Trophoblast cell (in vitro differentiated cells and primary cell): ENCODE measurements around the gene KLF2.

Experiments
- DNase-seq, 2 donors: peaks; one replicate each; pipeline ENCODE4 v3.0.0-alpha.2; 2016
- H2AFZ ChIP-seq: 2 replicates; pipeline ENCODE4 v1.6.1; 2013; ENCODE audit warnings: low read length, moderate library complexity, mild to moderate bottlenecking; ENCODE audit not compliant: insufficient read depth, poor library complexity
- H2AK5ac ChIP-seq: 2 replicates; pipeline ENCODE4 v1.6.1; 2013; ENCODE audit warnings: mild to moderate bottlenecking, low read length
- H2BK120ac ChIP-seq: 2 replicates; pipeline ENCODE4 v1.6.1; 2013; ENCODE audit warnings: low read length, mild to moderate bottlenecking, moderate library complexity; ENCODE audit not compliant: insufficient read depth, poor library complexity
- H2BK12ac ChIP-seq: 2 replicates; pipeline ENCODE4 v1.6.1; 2013; ENCODE audit warnings: mild to moderate bottlenecking, low read length, moderate library complexity
- H2BK5ac ChIP-seq: 2 replicates; pipeline ENCODE4 v1.6.1; 2013; ENCODE audit warnings: low read length, low read depth, moderate library complexity, mild to moderate bottlenecking; ENCODE audit not compliant: poor library complexity
- H3K14ac ChIP-seq: 2 replicates; pipeline ENCODE4 v1.6.1; 2013; ENCODE audit warnings: mild to moderate bottlenecking, low read length
- H3K18ac ChIP-seq: 2 replicates; pipeline ENCODE4 v1.6.1; 2013; ENCODE audit warnings: mild to moderate bottlenecking, low read length
- H3K23ac ChIP-seq: 2 replicates; pipeline ENCODE4 v1.6.1; 2013; ENCODE audit warnings: low read length
- H3K27ac ChIP-seq: 2 replicates; pipeline ENCODE4 v1.5.1; 2013; ENCODE audit warnings: low read depth, mild to moderate bottlenecking, inconsistent platforms, low read length, moderate library complexity
- H3K27me3 ChIP-seq: 2 replicates; pipeline ENCODE4 v1.6.1; 2013; ENCODE audit warnings: inconsistent platforms, mild to moderate bottlenecking, low read length, moderate library complexity; ENCODE audit not compliant: insufficient read depth
- H3K36me3 ChIP-seq, 2 experiments: 1 replicate in 1 of 2; 2 replicates in 1 of 2; pipeline ENCODE4 v1.6.1; 2013; ENCODE audit warnings: low read length in 2 of 2, mild to moderate bottlenecking in 2 of 2, moderate library complexity in 1 of 2; ENCODE audit not compliant: insufficient read depth in 2 of 2, control insufficient read depth in 1 of 2
- H3K4ac ChIP-seq: 2 replicates; pipeline ENCODE4 v1.6.1; 2013; ENCODE audit warnings: low read depth, mild to moderate bottlenecking, low read length, moderate library complexity
- H3K4me1 ChIP-seq, 2 experiments: 1 replicate in 1 of 2; 2 replicates in 1 of 2; pipeline ENCODE4 v1.6.1; 2013; ENCODE audit warnings: low read length in 2 of 2, mild to moderate bottlenecking in 2 of 2, moderate library complexity in 1 of 2; ENCODE audit not compliant: insufficient read depth in 2 of 2, control insufficient read depth in 1 of 2
- H3K4me2 ChIP-seq: 2 replicates; pipeline ENCODE4 v1.6.1; 2013; ENCODE audit warnings: inconsistent platforms, mild to moderate bottlenecking, low read length, moderate library complexity
- H3K4me3 ChIP-seq: 2 replicates; pipeline ENCODE4 v1.5.1; 2013; ENCODE audit warnings: mild to moderate bottlenecking, low read depth, low read length, inconsistent platforms
- H3K79me1 ChIP-seq: one replicate; pipeline ENCODE4 v1.6.1; 2013; ENCODE audit warnings: low read length
- H3K79me2 ChIP-seq: 2 replicates; pipeline ENCODE4 v1.6.1; 2013; ENCODE audit warnings: low read length, mild to moderate bottlenecking; ENCODE audit not compliant: control insufficient read depth, insufficient read depth, poor library complexity
- H3K9ac ChIP-seq: 2 replicates; pipeline ENCODE4 v1.6.1; 2013; ENCODE audit warnings: mild to moderate bottlenecking, low read length
- H3K9me3 ChIP-seq: 2 replicates; pipeline ENCODE4 v1.6.1; 2013; ENCODE audit warnings: low read depth, mild to moderate bottlenecking, control low read depth, inconsistent platforms, low read length; ENCODE audit not compliant: insufficient read depth
- H4K12ac ChIP-seq: 2 replicates; pipeline ENCODE4 v1.6.1; 2013; ENCODE audit warnings: low read depth, mild to moderate bottlenecking, low read length, moderate library complexity
- H4K8ac ChIP-seq: 2 replicates; pipeline ENCODE4 v1.6.1; 2013; ENCODE audit warnings: low read depth, mild to moderate bottlenecking, low read length, moderate library complexity
- H4K91ac ChIP-seq: one replicate; pipeline ENCODE4 v1.6.1; 2013; ENCODE audit warnings: low read depth, mild to moderate bottlenecking, low read length, moderate library complexity
- WGBS: extraction: QIAGEN DNeasy Blood & Tissue Kit; methylation state at CpG from one replicate; pipeline ENCODE4 v1.1.7; 2013; ENCODE audit warnings: missing lambda C conversion rate; ENCODE audit not compliant: insufficient read length, insufficient coverage; ENCODE audit errors: extremely low coverage; 5-methylcytosine and 5-hydroxymethylcytosine counted together

Gene KLF2

GRCh38 chr19:16338470-16339360 lies 14.1 kb downstream of the KLF2 start:
- no peak overlapping the region for H2BK120ac ChIP-seq
- no peak overlapping the region for H3K23ac ChIP-seq
- H3K4ac ChIP-seq, result no peak overlapping the region
- no peaks in the 10 kb centered on the region for H3K4me1 ChIP-seq
- no peaks in the 10 kb centered on the region for H3K36me3 ChIP-seq
- no peaks in the 10 kb centered on the region for H3K9me3 ChIP-seq
- no peak overlapping the region for H2AK5ac ChIP-seq
- no peaks in the 10 kb centered on the region for H3K79me1 ChIP-seq
- no peaks in the 10 kb centered on the region for H3K79me2 ChIP-seq
- no peak overlapping the region for H3K4me3 ChIP-seq
- H2AFZ ChIP-seq, result no peak overlapping the region
- no peak for DNase-seq
- H4K8ac ChIP-seq, result no peak overlapping the region
- no peak overlapping the region for H3K27ac ChIP-seq
- no peak overlapping the region for H3K4me2 ChIP-seq
- no peak overlapping the region for H3K9ac ChIP-seq
- H4K12ac ChIP-seq, result no peak overlapping the region
- H3K27me3 ChIP-seq, result no peaks in the 10 kb centered on the region
- no peak overlapping the region for H2BK5ac ChIP-seq
- no peak overlapping the region for H2BK12ac ChIP-seq
- H3K18ac ChIP-seq, result no peak overlapping the region
- no peak overlapping the region for H3K14ac ChIP-seq
- H4K91ac ChIP-seq, result no peak overlapping the region
- no CpG with 5 or more reads among the region's 30 CpGs for WGBS

GRCh38 chr19:16339361-16339725 lies 14.7 kb downstream of the KLF2 start:
- no peaks in the 10 kb centered on the region for H3K27me3 ChIP-seq
- H3K4me1 ChIP-seq, result no peaks in the 10 kb centered on the region
- no peak overlapping the region for H4K12ac ChIP-seq
- no peaks in the 10 kb centered on the region for H3K79me2 ChIP-seq
- H4K8ac ChIP-seq, result no peak overlapping the region
- no peaks in the 10 kb centered on the region for H3K9me3 ChIP-seq
- no peak overlapping the region for H2AFZ ChIP-seq
- H3K18ac ChIP-seq, result no peak overlapping the region
- H4K91ac ChIP-seq, result no peak overlapping the region
- no peak overlapping the region for H2AK5ac ChIP-seq
- no peak overlapping the region for H3K27ac ChIP-seq
- H2BK120ac ChIP-seq, result no peak overlapping the region
- no peak overlapping the region for H2BK12ac ChIP-seq
- no peak overlapping the region for H3K9ac ChIP-seq
- no peaks in the 10 kb centered on the region for H3K79me1 ChIP-seq
- H3K36me3 ChIP-seq, result no peaks in the 10 kb centered on the region
- no peak overlapping the region for H2BK5ac ChIP-seq
- WGBS, result no CpG with 5 or more reads among the region's 6 CpGs
- H3K14ac ChIP-seq, result no peak overlapping the region
- no peak overlapping the region for H3K4me2 ChIP-seq
- no peak overlapping the region for H3K4ac ChIP-seq
- DNase-seq, result no peak
- H3K4me3 ChIP-seq, result no peak overlapping the region
- no peak overlapping the region for H3K23ac ChIP-seq

- Histone ChIP-seq H3K23ac (no peak overlapping the region), H3K14ac (no peak overlapping the region), H4K8ac (no peak overlapping the region), H2AFZ (no peak overlapping the region), H3K9ac (no peak overlapping the region), H3K4me1 (no peaks in the 10 kb centered on the region), H3K79me1 (no peaks in the 10 kb centered on the region), H3K9me3 (no peaks in the 10 kb centered on the region), H3K4me2 (no peak overlapping the region), H2BK12ac (no peak overlapping the region), H3K4ac (no peak overlapping the region), H3K36me3 (no peaks in the 10 kb centered on the region), H3K79me2 (no peaks in the 10 kb centered on the region), H2BK120ac (no peak overlapping the region), H3K4me3 (no peak overlapping the region), H3K27ac (no peak overlapping the region), H4K91ac (no peak overlapping the region), H4K12ac (no peak overlapping the region), H3K27me3 (no peaks in the 10 kb centered on the region), H3K18ac (no peak overlapping the region), H2BK5ac (no peak overlapping the region), H2AK5ac (no peak overlapping the region)
- no CpG with 5 or more reads among the region's 5 CpGs for WGBS
- DNase-seq, result no peak
Observed at GRCh38 chr19:16340092-16340491, 15.5 kb downstream of the KLF2 start.

DNA sequence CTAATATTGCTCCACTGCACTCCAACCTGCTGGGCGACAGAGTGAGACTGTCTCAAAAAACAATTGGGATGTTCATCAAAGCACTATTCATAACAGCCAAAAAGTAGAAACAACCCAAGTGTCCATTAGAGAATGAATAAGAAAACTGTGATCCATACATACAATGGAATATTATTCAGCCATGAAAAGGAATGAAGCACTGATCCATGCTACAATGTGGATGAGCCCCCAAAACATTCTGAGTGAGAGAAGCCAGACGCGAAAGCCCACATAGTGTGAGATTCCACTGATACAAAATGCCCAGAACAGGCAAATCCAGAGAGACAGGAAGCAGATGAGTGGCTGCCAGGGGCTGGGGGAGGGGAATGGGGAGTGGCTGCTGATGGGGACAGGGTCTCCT lies 16.0 kb downstream of the KLF2 start:
- H4K8ac ChIP-seq, result no peak overlapping the region
- no peaks in the 10 kb centered on the region for H3K27me3 ChIP-seq
- no peak overlapping the region for H2BK5ac ChIP-seq
- H3K79me1 ChIP-seq, result no peaks in the 10 kb centered on the region
- no peak overlapping the region for H3K4ac ChIP-seq
- no peak for DNase-seq
- no peak overlapping the region for H2BK120ac ChIP-seq
- no peak overlapping the region for H2AFZ ChIP-seq
- H3K23ac ChIP-seq, result no peak overlapping the region
- H2BK12ac ChIP-seq, result no peak overlapping the region
- no CpG with 5 or more reads among the region's 3 CpGs for WGBS
- H3K4me1 ChIP-seq, result no peaks in the 10 kb centered on the region
- no peaks in the 10 kb centered on the region for H3K36me3 ChIP-seq
- no peak overlapping the region for H3K4me2 ChIP-seq
- H3K79me2 ChIP-seq, result no peaks in the 10 kb centered on the region
- H3K18ac ChIP-seq, result no peak overlapping the region
- no peak overlapping the region for H4K12ac ChIP-seq
- no peak overlapping the region for H2AK5ac ChIP-seq
- no peak overlapping the region for H3K4me3 ChIP-seq
- H3K14ac ChIP-seq, result no peak overlapping the region
- H3K27ac ChIP-seq, result no peak overlapping the region
- no peak overlapping the region for H4K91ac ChIP-seq
- no peak overlapping the region for H3K9ac ChIP-seq
- no peaks in the 10 kb centered on the region for H3K9me3 ChIP-seq
